SK-N-SH treated with all-trans-retinoic acid at 6 μM for 48 hours (cell line): ENCODE data around the gene MAOA.

Experiments
- ATAC-seq: fragments of 200-7000 bp; cut with Tn5 transposase; 3 replicates; pipeline ENCODE4 v1.9.1; 2020; ENCODE audit warnings: mild to moderate bottlenecking, moderate library complexity
- BACH2 ChIP-seq: fragments of 250-450 bp; sonication (Bioruptor Pico); IDR thresholded peaks from 2 replicates; pipeline ENCODE4 v1.9.0; 2021; ENCODE audit warnings: mild to moderate bottlenecking, borderline replicate concordance
- CREB5 ChIP-seq: fragments of 250-450 bp; sonication (Bioruptor Pico); IDR thresholded peaks from 2 replicates; pipeline ENCODE4 v1.5.1; 2020; ENCODE audit warnings: low read depth, mild to moderate bottlenecking, moderate library complexity
- CSDC2 ChIP-seq: fragments of 250-450 bp; sonication (Bioruptor Pico); IDR thresholded peaks from 2 replicates; pipeline ENCODE4 v1.5.0; 2020; ENCODE audit warnings: mild to moderate bottlenecking, moderate library complexity
- CSRNP3 ChIP-seq: fragments of 250-450 bp; sonication (Bioruptor Pico); IDR thresholded peaks from 2 replicates; pipeline ENCODE4 v1.5.1; 2021; ENCODE audit warnings: mild to moderate bottlenecking, moderate library complexity
- ESRRG ChIP-seq: fragments of 250-450 bp; sonication (Bioruptor Pico); IDR thresholded peaks from 2 replicates; pipeline ENCODE4 v1.6.1; 2021; ENCODE audit warnings: mild to moderate bottlenecking
- GLIS3 ChIP-seq: fragments of 250-450 bp; sonication (Bioruptor Pico); IDR thresholded peaks from 2 replicates; pipeline ENCODE4 v1.5.0; 2020; ENCODE audit warnings: mild to moderate bottlenecking, moderate library complexity
- ISL1 ChIP-seq: fragments of 250-450 bp; sonication (Bioruptor Pico); IDR thresholded peaks from 2 replicates; pipeline ENCODE4 v2.1.2; 2022; ENCODE audit warnings: mild to moderate bottlenecking, moderate library complexity
- OSR1 ChIP-seq: fragments of 250-450 bp; sonication (Bioruptor Pico); IDR thresholded peaks from 2 replicates; pipeline ENCODE4 v1.8.0; 2022; ENCODE audit warnings: moderate library complexity, mild to moderate bottlenecking, inconsistent platforms
- PPARA ChIP-seq: fragments of 250-450 bp; sonication (Bioruptor Pico); IDR thresholded peaks from 2 replicates; pipeline ENCODE4 v1.5.0; 2020; ENCODE audit warnings: mild to moderate bottlenecking, borderline replicate concordance
- RARB ChIP-seq: fragments of 250-450 bp; sonication (Bioruptor Pico); IDR thresholded peaks from 2 replicates; pipeline ENCODE4 v1.8.0; 2021; ENCODE audit warnings: mild to moderate bottlenecking, moderate library complexity
- SNAI2 ChIP-seq: fragments of 250-450 bp; sonication (Bioruptor Pico); IDR thresholded peaks from 2 replicates; pipeline ENCODE4 v1.5.0; 2020; ENCODE audit warnings: mild to moderate bottlenecking, moderate library complexity
- TCF4 ChIP-seq: fragments of 250-450 bp; sonication (Bioruptor Pico); IDR thresholded peaks from 2 replicates; pipeline ENCODE4 v1.8.0; 2021; ENCODE audit warnings: mild to moderate bottlenecking, moderate library complexity, borderline replicate concordance
- TOX ChIP-seq: fragments of 250-450 bp; sonication (Bioruptor Pico); IDR thresholded peaks from 2 replicates; pipeline ENCODE4 v1.8.0; 2021; ENCODE audit warnings: mild to moderate bottlenecking, moderate library complexity, borderline replicate concordance
- TSHZ2 ChIP-seq: fragments of 250-450 bp; sonication (Bioruptor Pico); IDR thresholded peaks from 2 replicates; pipeline ENCODE4 v1.5.0; 2020; ENCODE audit warnings: mild to moderate bottlenecking, moderate library complexity
- ZC3H10 ChIP-seq: fragments of 250-450 bp; sonication (Bioruptor Pico); IDR thresholded peaks from 2 replicates; pipeline ENCODE4 v1.5.1; 2021; ENCODE audit warnings: mild to moderate bottlenecking, moderate library complexity
- ZFP3 ChIP-seq: fragments of 250-450 bp; sonication (Bioruptor Pico); IDR thresholded peaks from 2 replicates; pipeline ENCODE4 v1.5.0; 2020; ENCODE audit warnings: mild to moderate bottlenecking, moderate library complexity
- ZFP30 ChIP-seq: fragments of 450-650 bp; formaldehyde crosslinking; IDR thresholded peaks from 2 replicates; pipeline ENCODE4 v1.5.0; 2022; ENCODE audit warnings: mild to moderate bottlenecking, moderate library complexity
- ZNF565 ChIP-seq: fragments of 450-650 bp; formaldehyde crosslinking; conservative IDR thresholded peaks from 2 replicates; pipeline ENCODE4 v1.5.0; 2020; ENCODE audit warnings: low read depth, mild to moderate bottlenecking, moderate library complexity
- ZNF70 ChIP-seq: fragments of 450-650 bp; formaldehyde crosslinking; IDR thresholded peaks from 2 replicates; pipeline ENCODE4 v1.5.0; 2020; ENCODE audit warnings: mild to moderate bottlenecking, moderate library complexity
- ZNF8 ChIP-seq: fragments of 450-650 bp; formaldehyde crosslinking; IDR thresholded peaks from 2 replicates; pipeline ENCODE4 v1.5.0; 2020; ENCODE audit warnings: mild to moderate bottlenecking, moderate library complexity
- TF ChIP-seq, protein P1 (sequence below): fragments of 250-450 bp; sonication (Bioruptor Pico); IDR thresholded peaks from 2 replicates; pipeline ENCODE4 v1.8.0; 2020; ENCODE audit warnings: mild to moderate bottlenecking, moderate library complexity, borderline replicate concordance
- TF ChIP-seq, protein P2 (sequence below): fragments of 250-450 bp; sonication (Bioruptor Pico); IDR thresholded peaks from 2 replicates; pipeline ENCODE4 v1.8.0; 2021; ENCODE audit warnings: low read depth, mild to moderate bottlenecking, moderate library complexity, borderline replicate concordance

The MAOA gene

GRCh38 chrX:43693602-43694406, 37.7 kb downstream of the MAOA start:
- ATAC-seq: no peak
- TF ChIP-seq ZNF70 (no peak), CSDC2 (CRISPR knock-in tag) (no peak), ZC3H10 (CRISPR knock-in tag) (no peak), TOX (CRISPR knock-in tag) (no peak), ZNF8 (CRISPR knock-in tag) (no peak), ZNF565 (CRISPR knock-in tag) (no peak), ZFP30 (CRISPR knock-in tag) (no peak), RARB (no peak), BACH2 (no peak), SNAI2 (CRISPR knock-in tag) (no peak), CSRNP3 (no peak), CREB5 (CRISPR knock-in tag) (no peak), PPARA (CRISPR knock-in tag) (no peak), ZFP3 (CRISPR knock-in tag) (no peak), ISL1 (CRISPR knock-in tag) (no peak), GLIS3 (CRISPR knock-in tag) (no peak), ESRRG (no peak)
- TF ChIP-seq, protein P1, sequence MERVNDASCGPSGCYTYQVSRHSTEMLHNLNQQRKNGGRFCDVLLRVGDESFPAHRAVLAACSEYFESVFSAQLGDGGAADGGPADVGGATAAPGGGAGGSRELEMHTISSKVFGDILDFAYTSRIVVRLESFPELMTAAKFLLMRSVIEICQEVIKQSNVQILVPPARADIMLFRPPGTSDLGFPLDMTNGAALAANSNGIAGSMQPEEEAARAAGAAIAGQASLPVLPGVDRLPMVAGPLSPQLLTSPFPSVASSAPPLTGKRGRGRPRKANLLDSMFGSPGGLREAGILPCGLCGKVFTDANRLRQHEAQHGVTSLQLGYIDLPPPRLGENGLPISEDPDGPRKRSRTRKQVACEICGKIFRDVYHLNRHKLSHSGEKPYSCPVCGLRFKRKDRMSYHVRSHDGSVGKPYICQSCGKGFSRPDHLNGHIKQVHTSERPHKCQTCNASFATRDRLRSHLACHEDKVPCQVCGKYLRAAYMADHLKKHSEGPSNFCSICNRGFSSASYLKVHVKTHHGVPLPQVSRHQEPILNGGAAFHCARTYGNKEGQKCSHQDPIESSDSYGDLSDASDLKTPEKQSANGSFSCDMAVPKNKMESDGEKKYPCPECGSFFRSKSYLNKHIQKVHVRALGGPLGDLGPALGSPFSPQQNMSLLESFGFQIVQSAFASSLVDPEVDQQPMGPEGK (CRISPR knock-in tag): no peak
- TF ChIP-seq, protein P2, sequence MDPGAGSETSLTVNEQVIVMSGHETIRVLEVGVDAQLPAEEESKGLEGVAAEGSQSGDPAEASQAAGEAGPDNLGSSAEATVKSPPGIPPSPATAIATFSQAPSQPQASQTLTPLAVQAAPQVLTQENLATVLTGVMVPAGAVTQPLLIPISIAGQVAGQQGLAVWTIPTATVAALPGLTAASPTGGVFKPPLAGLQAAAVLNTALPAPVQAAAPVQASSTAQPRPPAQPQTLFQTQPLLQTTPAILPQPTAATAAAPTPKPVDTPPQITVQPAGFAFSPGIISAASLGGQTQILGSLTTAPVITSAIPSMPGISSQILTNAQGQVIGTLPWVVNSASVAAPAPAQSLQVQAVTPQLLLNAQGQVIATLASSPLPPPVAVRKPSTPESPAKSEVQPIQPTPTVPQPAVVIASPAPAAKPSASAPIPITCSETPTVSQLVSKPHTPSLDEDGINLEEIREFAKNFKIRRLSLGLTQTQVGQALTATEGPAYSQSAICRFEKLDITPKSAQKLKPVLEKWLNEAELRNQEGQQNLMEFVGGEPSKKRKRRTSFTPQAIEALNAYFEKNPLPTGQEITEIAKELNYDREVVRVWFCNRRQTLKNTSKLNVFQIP (CRISPR knock-in tag): no peak

DNA sequence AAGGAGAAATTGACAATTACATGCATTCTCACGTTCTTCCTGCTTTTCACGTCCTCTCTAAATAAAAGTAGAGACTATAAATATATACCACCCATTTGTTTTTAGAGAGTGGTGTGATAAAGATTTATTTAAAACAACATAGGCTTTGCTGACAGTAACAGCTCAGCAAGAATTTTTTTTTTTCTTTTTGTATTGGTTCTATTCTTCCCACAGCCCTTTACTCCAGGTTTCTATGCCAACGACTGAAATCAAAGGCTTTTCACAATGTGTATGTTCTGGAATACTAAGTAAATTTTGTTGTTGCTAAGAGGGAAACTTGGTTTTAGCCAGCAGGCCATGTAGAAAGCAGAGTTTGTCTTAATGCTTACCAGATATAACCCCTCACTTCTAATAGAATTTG, 43.4 kb downstream of the MAOA start:
- no peak for ATAC-seq
- TF ChIP-seq ISL1 (CRISPR knock-in tag): no peak
- TF ChIP-seq CSRNP3: no peak
- no peak for TF ChIP-seq OSR1 (CRISPR knock-in tag)
- TF ChIP-seq PPARA (CRISPR knock-in tag): no peak
- TF ChIP-seq SNAI2 (CRISPR knock-in tag): no peak
- TF ChIP-seq TSHZ2 (CRISPR knock-in tag): no peak
- TF ChIP-seq RARB: no peak
- TF ChIP-seq ZNF70: no peak
- no peak for TF ChIP-seq TCF4
- TF ChIP-seq ZNF565 (CRISPR knock-in tag): no peak
- TF ChIP-seq CREB5 (CRISPR knock-in tag): no peak
- no peak for TF ChIP-seq CSDC2 (CRISPR knock-in tag)
- no peak for TF ChIP-seq TOX (CRISPR knock-in tag)
- no peak for TF ChIP-seq ESRRG
- TF ChIP-seq ZFP30 (CRISPR knock-in tag): no peak
- TF ChIP-seq GLIS3 (CRISPR knock-in tag): no peak
- TF ChIP-seq, protein P1 (CRISPR knock-in tag): no peak
- TF ChIP-seq BACH2: no peak
- TF ChIP-seq, all 23 proteins: peak for 0
